ENCODE results near the gene FANK1. TPM values are rescaled to one million over a fixed set of nuclear protein-coding genes. Genes with fewer than 3 reads are reported as not detected.

FANK1 gene
- total and polyA plus RNA-seq, 2 donors (not counting 1 experiment from before 2014, with no cell fraction given) = 0.13 TPM; not detected in 1

- Histone ChIP-seq H3K4me1 (ENCODE audit: control insufficient read depth in 2 of 2, insufficient read depth in 2 of 2, low read length in 2 of 2) (no peaks in the 10 kb centered on the region), H3K79me2 (ENCODE audit: control insufficient read depth, insufficient read depth, low read length) (no peaks in the 10 kb centered on the region), H4K20me1 (ENCODE audit: control insufficient read depth, insufficient read depth, low read length, poor library complexity, severe bottlenecking) (no peaks in the 10 kb centered on the region), H3K9ac (ENCODE audit: low read length) (no peak overlapping the region), H2AFZ (ENCODE audit: insufficient read depth, low read depth, low read length, poor library complexity, severe bottlenecking) (no peak overlapping the region), H3K27me3 (replicated peaks in 1 of 4; ENCODE audit: control extremely low read depth in 1 of 4, control insufficient read depth in 3 of 4, insufficient read depth in 4 of 4, low read length in 3 of 4) (no peaks in the 10 kb centered on the region), H3K36me3 (replicated peaks in 1 of 2; ENCODE audit: control extremely low read depth in 1 of 2, control insufficient read depth in 1 of 2, extremely low read depth in 1 of 2, insufficient read depth in 2 of 2, low read length in 1 of 2) (no peaks in the 10 kb centered on the region), H3K9me3 (ENCODE audit: control extremely low read depth in 1 of 3, control insufficient read depth in 2 of 3, insufficient read depth in 1 of 3, low read length in 2 of 3) (peaks cover 0 to 4% (median 0%) of the 10 kb centered on the region in 3 donors), H3K4me2 (replicated peaks; ENCODE audit: low read depth, low read length, poor library complexity, severe bottlenecking) (no peak overlapping the region), H3K4me3 (ENCODE audit: control extremely low read depth in 1 of 5, extremely low read depth in 1 of 5, insufficient read depth in 1 of 5, low read depth in 2 of 5, low read length in 4 of 5) (no peak overlapping the region), H3K27ac (ENCODE audit: low read length in 2 of 2) (no peak overlapping the region)
- DNase-seq = no peak
- ChIA-PET CTCF (interaction anchor here (0.6 to 7.2 kb wide), 5 partner anchors 51 to 517 kb away, joined by 3 to 80 read pairs (median 3); no protein-coding TSS in a partner anchor), POLR2A (no interaction called here)
- intact Hi-C loops (cut with micrococcal nuclease) = no loop called here
- Mint-ChIP-seq H3K27ac (no peak overlapping the region), H3K4me3 (no peak overlapping the region), H3K4me1 (peaks cover 13% of the 10 kb centered on the region), H3K27me3 (peaks cover under 1% of the 10 kb centered on the region), H3K9me3 (ENCODE audit: insufficient read depth) (no peaks in the 10 kb centered on the region)
- ATAC-seq (ENCODE audit: low read depth) = no peak
- TF ChIP-seq CTCF (IDR thresholded peaks at IDR 0.05) = no peak
- TF ChIP-seq EZH2 (IDR thresholded peaks at IDR 0.05; ENCODE audit: borderline replicate concordance, insufficient read depth, low read depth, low read length, poor library complexity, severe bottlenecking) = no peak
- WGBS (ENCODE audit: insufficient coverage) = 79% methylated on average over 4 of the region's 5 CpGs
Measured at GRCh38 chr10:125985557-125986240, 89.3 kb downstream of the FANK1 start.

GRCh38 chr10:125989791-125990190 is 93.4 kb downstream of the FANK1 start:
- no peak overlapping the region for H3K4me3 ChIP-seq (ENCODE audit: control extremely low read depth in 1 of 5, extremely low read depth in 1 of 5, insufficient read depth in 1 of 5, low read depth in 2 of 5, low read length in 4 of 5)

More at GRCh38 chr10:125989791-125990190, 93.4 kb downstream of the FANK1 start:
- H3K9ac ChIP-seq (ENCODE audit: low read length) = no peak overlapping the region
- no peak overlapping the region for H2AFZ ChIP-seq (ENCODE audit: insufficient read depth, low read depth, low read length, poor library complexity, severe bottlenecking)
- Mint-ChIP-seq H3K4me3 (no peak overlapping the region), H3K27me3 (no peaks in the 10 kb centered on the region), H3K9me3 (ENCODE audit: insufficient read depth) (no peaks in the 10 kb centered on the region), H3K27ac (no peak overlapping the region), H3K4me1 (peaks cover 3% of the 10 kb centered on the region)
- no peaks in the 10 kb centered on the region for H3K36me3 ChIP-seq (replicated peaks in 1 of 2; ENCODE audit: control extremely low read depth in 1 of 2, control insufficient read depth in 1 of 2, extremely low read depth in 1 of 2, insufficient read depth in 2 of 2, low read length in 1 of 2)
- H3K27ac ChIP-seq (ENCODE audit: low read length in 2 of 2) = no peak overlapping the region
- POLR2A ChIA-PET = no interaction called here
- no peaks in the 10 kb centered on the region for H3K79me2 ChIP-seq (ENCODE audit: control insufficient read depth, insufficient read depth, low read length)
- WGBS (ENCODE audit: insufficient coverage) = 96% methylated on average over 4 of the region's 5 CpGs
- CTCF ChIA-PET = no interaction called here
- no peak for TF ChIP-seq CTCF (IDR thresholded peaks at IDR 0.05)
- no peak for TF ChIP-seq EZH2 (IDR thresholded peaks at IDR 0.05; ENCODE audit: borderline replicate concordance, insufficient read depth, low read depth, low read length, poor library complexity, severe bottlenecking)
- H3K4me1 ChIP-seq (ENCODE audit: control insufficient read depth in 2 of 2, insufficient read depth in 2 of 2, low read length in 2 of 2) = no peaks in the 10 kb centered on the region
- DNase-seq (no peak), ATAC-seq (ENCODE audit: low read depth) (no peak)
- peaks cover 0 to 10% (median 0%) of the 10 kb centered on the region in 3 donors for H3K9me3 ChIP-seq (ENCODE audit: control extremely low read depth in 1 of 3, control insufficient read depth in 2 of 3, insufficient read depth in 1 of 3, low read length in 2 of 3)
- H4K20me1 ChIP-seq (ENCODE audit: control insufficient read depth, insufficient read depth, low read length, poor library complexity, severe bottlenecking) = no peaks in the 10 kb centered on the region
- intact Hi-C loops (cut with micrococcal nuclease) = no loop called here
- H3K27me3 ChIP-seq (replicated peaks in 1 of 4; ENCODE audit: control extremely low read depth in 1 of 4, control insufficient read depth in 3 of 4, insufficient read depth in 4 of 4, low read length in 3 of 4) = no peaks in the 10 kb centered on the region
- no peak overlapping the region for H3K4me2 ChIP-seq (replicated peaks; ENCODE audit: low read depth, low read length, poor library complexity, severe bottlenecking)
